Measurements from ENCODE around the gene UBAC2.
A peak's percentile ranks its signal among the peaks of the same experiment; 100 is the strongest.

UBAC2 gene

DNA sequence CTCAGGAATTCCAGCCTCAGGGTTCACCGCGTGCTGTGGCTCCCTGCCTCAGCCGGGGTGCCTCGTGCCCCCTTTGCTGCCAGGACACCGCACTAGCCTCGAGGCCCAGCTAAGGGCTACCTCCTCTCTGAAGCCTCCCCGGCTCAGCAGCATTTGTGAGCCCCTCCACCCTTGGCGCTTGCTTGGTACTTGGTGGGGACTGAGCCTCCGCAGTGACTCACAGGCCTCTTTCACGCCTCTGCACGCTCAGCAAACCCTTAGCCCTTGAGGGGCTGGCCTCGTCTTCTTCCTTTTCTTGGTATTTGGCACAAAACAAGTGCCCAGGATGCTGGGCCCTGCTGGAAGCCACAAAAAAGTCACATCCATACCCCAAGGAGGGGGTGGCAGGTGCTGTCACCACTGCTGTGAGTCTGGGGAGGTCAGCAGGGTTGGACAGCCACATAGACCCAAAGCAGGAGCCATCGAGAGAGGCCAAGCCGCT lies 215.2 kb downstream of the UBAC2 start:
- Histone ChIP-seq H3K4me3 (ENCODE audit: low read length) (no peak overlapping the region), H3K4me1 (ENCODE audit: insufficient read depth, low read length) (peaks cover 16% of the 10 kb centered on the region; the same call in 1 of the 2 replicates), H3K27ac (ENCODE audit: low read length) (no peak overlapping the region), H3K9me3 (ENCODE audit: insufficient read depth, low read depth, low read length) (peaks cover 4% of the 10 kb centered on the region; the same call in 1 of the 2 replicates), H3K9ac (ENCODE audit: low read depth, low read length) (no peak overlapping the region), H3K27me3 (ENCODE audit: insufficient read depth, low read length) (peaks cover 11% of the 10 kb centered on the region; the same call in 1 of the 2 replicates), H3K36me3 (ENCODE audit: insufficient read depth, low read depth, low read length) (no peaks in the 10 kb centered on the region)

- Histone ChIP-seq H3K27ac (ENCODE audit: low read length) (no peak overlapping the region), H3K4me3 (ENCODE audit: low read length) (no peak overlapping the region), H3K4me1 (ENCODE audit: insufficient read depth, low read length) (peaks cover 16% of the 10 kb centered on the region; the same call in 1 of the 2 replicates), H3K9ac (ENCODE audit: low read depth, low read length) (no peak overlapping the region), H3K36me3 (ENCODE audit: insufficient read depth, low read depth, low read length) (no peaks in the 10 kb centered on the region), H3K9me3 (ENCODE audit: insufficient read depth, low read depth, low read length) (peaks cover 4% of the 10 kb centered on the region; the same call in 1 of the 2 replicates), H3K27me3 (ENCODE audit: insufficient read depth, low read length) (peaks cover 11% of the 10 kb centered on the region; the same call in 1 of the 2 replicates)
Observed at GRCh38 chr13:99416411-99417121, 215.9 kb downstream of the UBAC2 start.

DNA sequence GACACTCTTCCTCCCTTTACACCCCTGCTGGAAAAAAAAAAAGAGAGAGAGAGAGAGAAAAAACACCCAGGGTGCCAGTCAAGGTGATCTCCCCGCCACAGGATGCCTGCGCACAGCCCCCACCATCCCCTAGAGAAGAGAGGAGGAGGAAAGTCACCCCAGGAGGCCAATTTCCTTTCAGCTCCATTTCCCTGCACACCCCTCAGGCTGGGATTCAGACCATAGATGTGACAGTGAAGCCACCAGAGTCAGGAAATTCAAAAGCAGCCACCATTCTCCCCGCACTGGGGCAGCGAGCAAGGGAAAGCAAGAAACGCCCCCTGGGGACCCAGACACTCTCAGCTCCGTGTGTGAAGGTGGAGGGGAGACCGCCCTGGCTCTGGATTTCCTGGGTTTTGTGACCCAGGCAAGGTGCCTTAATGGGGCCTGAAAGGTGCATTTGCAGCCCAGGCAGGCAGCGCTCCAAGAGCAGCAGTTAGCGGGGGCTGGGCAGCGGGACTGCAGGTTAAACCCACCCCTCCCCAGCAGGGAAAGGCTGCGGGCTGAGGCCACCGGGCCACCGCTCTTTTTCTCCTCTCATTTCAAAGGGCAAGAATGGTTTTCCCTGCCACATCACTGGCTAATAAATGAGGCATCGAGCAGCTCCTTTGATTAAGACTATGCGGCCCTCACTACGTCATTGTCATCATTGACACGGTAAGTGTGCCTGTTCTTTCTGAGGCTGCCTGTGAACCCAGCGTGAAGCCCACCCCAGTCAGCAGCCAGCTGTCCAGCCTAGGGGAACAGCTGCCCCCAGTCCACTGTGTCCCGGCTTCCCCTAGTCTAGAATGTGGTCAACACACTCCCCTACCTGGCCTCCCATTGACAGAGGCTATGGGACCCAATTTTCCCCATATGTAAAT lies 216.8 kb downstream of the UBAC2 start:
- H3K4me1 ChIP-seq (ENCODE audit: insufficient read depth, low read length) = peaks cover 16% of the 10 kb centered on the region; the same call in 1 of the 2 replicates
- H3K36me3 ChIP-seq (ENCODE audit: insufficient read depth, low read depth, low read length) = no peaks in the 10 kb centered on the region
- no peaks in the 10 kb centered on the region for H3K9me3 ChIP-seq (ENCODE audit: insufficient read depth, low read depth, low read length)
- peaks cover 11% of the 10 kb centered on the region; the same call in 1 of the 2 replicates for H3K27me3 ChIP-seq (ENCODE audit: insufficient read depth, low read length)
- no peak overlapping the region; the same call in 1 of the 2 replicates for H3K9ac ChIP-seq (ENCODE audit: low read depth, low read length)
- no peak overlapping the region for H3K27ac ChIP-seq (ENCODE audit: low read length)
- H3K4me3 ChIP-seq (ENCODE audit: low read length) = peak overlapping the region; percentile 4; the same call in 1 of the 2 replicates

DNA sequence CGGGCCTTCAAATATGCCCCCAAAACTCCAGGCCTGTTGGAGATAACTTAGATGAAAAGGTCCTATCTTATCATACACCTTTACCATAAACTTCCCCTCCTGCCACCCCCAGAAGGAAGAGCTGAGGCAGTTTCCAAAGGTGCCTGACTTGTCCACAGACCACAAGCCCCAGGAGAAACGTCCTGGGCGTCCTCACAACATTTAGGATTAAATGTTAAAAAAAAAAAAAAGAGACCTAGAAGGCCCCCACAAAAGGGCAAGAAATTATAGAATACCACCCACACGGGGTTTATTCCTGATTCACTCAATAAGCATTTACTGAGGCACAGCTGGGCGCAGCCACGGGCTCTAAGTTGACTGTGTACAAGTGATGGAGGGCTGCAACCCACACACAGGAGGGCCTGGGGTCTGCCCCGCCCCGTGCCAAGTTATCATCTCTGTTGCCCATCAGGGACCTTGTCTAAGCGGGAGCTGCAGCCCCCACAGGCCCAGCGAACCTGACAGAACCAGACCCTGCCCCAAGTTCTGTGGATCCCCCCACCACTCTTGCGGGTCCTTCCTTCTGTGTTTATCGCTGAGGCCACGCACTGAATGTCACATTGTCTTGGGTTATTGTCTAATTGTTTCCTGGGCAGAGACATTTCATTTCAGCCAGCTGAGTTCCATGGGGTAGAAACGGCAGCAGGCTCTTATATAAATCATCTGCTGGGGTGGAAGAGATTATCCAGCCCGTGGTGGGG lies 217.6 kb downstream of the UBAC2 start:
- no peak overlapping the region for H3K4me3 ChIP-seq (ENCODE audit: low read length)
- peaks cover 11% of the 10 kb centered on the region; the same call in 1 of the 2 replicates for H3K27me3 ChIP-seq (ENCODE audit: insufficient read depth, low read length)
- no peak overlapping the region for H3K27ac ChIP-seq (ENCODE audit: low read length)
- peaks cover 16% of the 10 kb centered on the region; the same call in 1 of the 2 replicates for H3K4me1 ChIP-seq (ENCODE audit: insufficient read depth, low read length)
- H3K9ac ChIP-seq (ENCODE audit: low read depth, low read length) = no peak overlapping the region
- no peaks in the 10 kb centered on the region for H3K36me3 ChIP-seq (ENCODE audit: insufficient read depth, low read depth, low read length)
- no peaks in the 10 kb centered on the region for H3K9me3 ChIP-seq (ENCODE audit: insufficient read depth, low read depth, low read length)

DNA sequence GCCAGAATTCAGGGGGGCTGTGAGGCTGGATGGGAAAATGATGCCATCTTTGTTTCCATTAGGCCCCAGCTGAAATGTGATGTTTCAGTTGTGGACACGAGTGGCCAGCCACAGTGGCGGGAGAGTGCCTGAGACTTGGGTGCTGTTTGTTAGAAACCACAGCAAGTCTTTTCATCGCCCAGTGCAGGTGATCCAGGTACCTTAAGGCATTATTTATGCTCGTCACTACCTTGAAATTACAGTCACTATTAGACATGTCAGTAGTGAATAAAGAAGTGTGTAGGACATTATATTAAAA lies 218.1 kb downstream of the UBAC2 start:
- peaks cover 15% of the 10 kb centered on the region; the same call in 1 of the 2 replicates for H3K4me1 ChIP-seq (ENCODE audit: insufficient read depth, low read length)
- no peaks in the 10 kb centered on the region for H3K9me3 ChIP-seq (ENCODE audit: insufficient read depth, low read depth, low read length)
- no peak overlapping the region for H3K9ac ChIP-seq (ENCODE audit: low read depth, low read length)
- H3K27me3 ChIP-seq (ENCODE audit: insufficient read depth, low read length) = peaks cover 11% of the 10 kb centered on the region; the same call in 1 of the 2 replicates
- no peak overlapping the region for H3K27ac ChIP-seq (ENCODE audit: low read length)
- no peak overlapping the region for H3K4me3 ChIP-seq (ENCODE audit: low read length)
- H3K36me3 ChIP-seq (ENCODE audit: insufficient read depth, low read depth, low read length) = no peaks in the 10 kb centered on the region

GRCh38 chr13:99419591-99420243 lies 219.1 kb downstream of the UBAC2 start:
- no peak overlapping the region for H3K9ac ChIP-seq (ENCODE audit: low read depth, low read length)
- no peaks in the 10 kb centered on the region for H3K36me3 ChIP-seq (ENCODE audit: insufficient read depth, low read depth, low read length)
- H3K4me1 ChIP-seq (ENCODE audit: insufficient read depth, low read length) = peaks cover 12% of the 10 kb centered on the region; the same call in 1 of the 2 replicates
- no peak overlapping the region for H3K27ac ChIP-seq (ENCODE audit: low read length)
- H3K9me3 ChIP-seq (ENCODE audit: insufficient read depth, low read depth, low read length) = no peaks in the 10 kb centered on the region
- peaks cover 11% of the 10 kb centered on the region; the same call in 1 of the 2 replicates for H3K27me3 ChIP-seq (ENCODE audit: insufficient read depth, low read length)
- no peak overlapping the region for H3K4me3 ChIP-seq (ENCODE audit: low read length)

DNA sequence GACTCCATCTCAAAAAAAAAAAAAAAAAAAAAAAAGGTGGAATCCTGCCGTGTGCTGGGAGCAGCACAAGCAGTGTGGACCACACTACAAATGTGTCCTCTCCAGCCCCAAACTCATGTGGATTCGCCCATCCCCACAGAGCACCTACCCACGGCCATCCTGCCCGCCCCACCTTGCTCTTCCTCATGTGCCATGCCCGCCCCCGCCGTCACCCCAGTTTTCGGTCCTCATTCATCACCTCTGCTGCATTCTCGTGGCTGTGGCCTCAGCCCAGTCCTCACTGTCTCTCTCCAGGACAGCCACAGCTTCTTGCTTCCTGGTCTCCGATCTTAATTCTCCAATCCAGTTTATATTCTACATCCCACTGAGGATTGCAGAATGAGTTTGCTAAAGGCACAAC lies 220.6 kb downstream of the UBAC2 start:
- no peaks in the 10 kb centered on the region for H3K9me3 ChIP-seq (ENCODE audit: insufficient read depth, low read depth, low read length)
- H3K36me3 ChIP-seq (ENCODE audit: insufficient read depth, low read depth, low read length) = no peaks in the 10 kb centered on the region
- no peak overlapping the region for H3K4me3 ChIP-seq (ENCODE audit: low read length)
- H3K9ac ChIP-seq (ENCODE audit: low read depth, low read length) = no peak overlapping the region
- no peak overlapping the region for H3K27ac ChIP-seq (ENCODE audit: low read length)
- H3K27me3 ChIP-seq (ENCODE audit: insufficient read depth, low read length) = peaks cover 10% of the 10 kb centered on the region; the same call in 1 of the 2 replicates
- H3K4me1 ChIP-seq (ENCODE audit: insufficient read depth, low read length) = peaks cover 12% of the 10 kb centered on the region; the same call in 1 of the 2 replicates

GRCh38 chr13:99421758-99422585 lies 221.3 kb downstream of the UBAC2 start:
- H3K36me3 ChIP-seq (ENCODE audit: insufficient read depth, low read depth, low read length) = no peaks in the 10 kb centered on the region
- H3K4me3 ChIP-seq (ENCODE audit: low read length) = no peak overlapping the region
- peaks cover 11% of the 10 kb centered on the region; the same call in 1 of the 2 replicates for H3K4me1 ChIP-seq (ENCODE audit: insufficient read depth, low read length)
- H3K27me3 ChIP-seq (ENCODE audit: insufficient read depth, low read length) = 0 out of 2 replicates have a peak, but pooled peaks cover 3% of the 10 kb centered on the region
- no peaks in the 10 kb centered on the region for H3K9me3 ChIP-seq (ENCODE audit: insufficient read depth, low read depth, low read length)
- H3K9ac ChIP-seq (ENCODE audit: low read depth, low read length) = no peak overlapping the region
- no peak overlapping the region for H3K27ac ChIP-seq (ENCODE audit: low read length)

DNA sequence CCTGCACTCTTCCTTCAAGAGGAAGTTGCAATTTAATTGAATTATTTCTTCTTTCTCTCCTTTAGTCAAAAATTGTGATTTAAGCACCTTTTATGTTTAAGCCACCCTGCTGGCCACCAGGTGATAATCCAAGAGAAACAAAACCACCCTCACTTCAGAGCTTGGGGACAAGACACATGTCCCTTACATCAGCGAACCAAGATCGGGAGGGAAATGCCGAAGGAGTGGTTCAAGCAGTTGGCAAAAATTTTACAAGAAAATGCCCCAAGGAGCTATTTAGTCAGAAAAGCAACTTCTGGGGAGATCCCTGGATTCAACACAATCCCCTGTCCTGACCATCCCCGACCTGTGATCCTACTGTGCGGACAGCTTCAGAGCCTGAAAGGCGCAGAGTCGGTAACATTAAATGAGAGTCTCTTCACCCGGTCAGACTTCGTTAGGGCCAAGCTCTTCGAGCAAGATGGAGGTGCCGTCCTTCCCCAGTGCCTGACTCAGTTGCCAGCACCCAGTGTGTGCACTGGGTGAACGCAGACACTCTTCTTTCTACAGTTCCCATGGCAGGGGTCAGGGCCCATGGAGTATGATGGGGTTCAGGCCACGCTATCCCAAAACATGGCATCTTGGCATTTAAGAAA lies 222.0 kb downstream of the UBAC2 start:
- H3K9ac ChIP-seq (ENCODE audit: low read depth, low read length) = no peak overlapping the region
- no peaks in the 10 kb centered on the region for H3K36me3 ChIP-seq (ENCODE audit: insufficient read depth, low read depth, low read length)
- H3K4me1 ChIP-seq (ENCODE audit: insufficient read depth, low read length) = peaks cover 4% of the 10 kb centered on the region; the same call in 1 of the 2 replicates
- no peak overlapping the region for H3K27ac ChIP-seq (ENCODE audit: low read length)
- H3K9me3 ChIP-seq (ENCODE audit: insufficient read depth, low read depth, low read length) = no peaks in the 10 kb centered on the region
- H3K4me3 ChIP-seq (ENCODE audit: low read length) = no peak overlapping the region
- H3K27me3 ChIP-seq (ENCODE audit: insufficient read depth, low read length) = no peaks in the 10 kb centered on the region
